Activated T-helper 1 cell treated with anti-CD3 and anti-CD28 coated beads, Interleukin-2, amount 50 U/mL, for 16 hours (primary cell): ENCODE data around the gene CLDN1.
"Not testable (repeated sequence)": the region's sequence is repeated elsewhere in the genome, so short reads cannot be mapped to it uniquely, and the experiment has no call there.

Experiments used
- DNase-seq, 2 donors: peaks; one replicate each; pipeline ENCODE4 v3.0.0-alpha.2; 2020; ENCODE audit warnings: low read depth in 1 of 2, low spot score in 1 of 2

Gene CLDN1

GRCh38 chr3:190294030-190294429, 28.2 kb downstream of the CLDN1 start:
- DNase-seq = no peak

GRCh38 chr3:190293621-190294020, 28.6 kb downstream of the CLDN1 start:
- no peak for DNase-seq

- no peak for DNase-seq
Observed at GRCh38 chr3:190291994-190292584, 30.2 kb downstream of the CLDN1 start.

GRCh38 chr3:190289989-190290388, 32.3 kb downstream of the CLDN1 start:
- no peak for DNase-seq

GRCh38 chr3:190288836-190289235, 33.4 kb downstream of the CLDN1 start:
- DNase-seq = no peak

GRCh38 chr3:190286014-190286413, 36.2 kb downstream of the CLDN1 start:
- DNase-seq = no peak

GRCh38 chr3:190281308-190282051, 40.8 kb downstream of the CLDN1 start:
- no peak for DNase-seq

GRCh38 chr3:190279690-190280089, 42.6 kb downstream of the CLDN1 start:
- DNase-seq = no peak

GRCh38 chr3:190272747-190273146, 49.5 kb downstream of the CLDN1 start:
- DNase-seq = no peak

- DNase-seq = no peak
Observed at GRCh38 chr3:190269101-190269500, 53.1 kb downstream of the CLDN1 start.

- DNase-seq = not testable (repeated sequence)
Observed at GRCh38 chr3:190267464-190267863, 54.8 kb downstream of the CLDN1 start.

GRCh38 chr3:190266913-190267290, 55.3 kb downstream of the CLDN1 start:
- no peak for DNase-seq

- no peak for DNase-seq
Observed at GRCh38 chr3:190266265-190266912, 55.9 kb downstream of the CLDN1 start.

- no peak for DNase-seq
Observed at GRCh38 chr3:190265796-190266195, 56.5 kb downstream of the CLDN1 start.

GRCh38 chr3:190265126-190265525, 57.1 kb downstream of the CLDN1 start:
- DNase-seq = no peak

GRCh38 chr3:190261740-190262139, 60.5 kb downstream of the CLDN1 start:
- DNase-seq = no peak

- no peak for DNase-seq
Observed at GRCh38 chr3:190261015-190261414, 61.2 kb downstream of the CLDN1 start.

GRCh38 chr3:190260301-190260700, 61.9 kb downstream of the CLDN1 start:
- DNase-seq = no peak

- no peak for DNase-seq
Observed at GRCh38 chr3:190258634-190259033, 63.6 kb downstream of the CLDN1 start.
